Stimulated activated CD8-positive, alpha-beta memory T cell treated with anti-CD3 and anti-CD28 coated beads, Interleukin-15, amount 100 ng/mL, for 1 hour (primary cell): ENCODE data around the gene ETS1.
A peak's percentile ranks its signal among the peaks of the same experiment; 100 is the strongest.

Experiments
- DNase-seq: peaks from one replicate; pipeline ENCODE4 v3.0.0-alpha.2; 2020; ENCODE audit warnings: low read depth

The ETS1 gene

DNA sequence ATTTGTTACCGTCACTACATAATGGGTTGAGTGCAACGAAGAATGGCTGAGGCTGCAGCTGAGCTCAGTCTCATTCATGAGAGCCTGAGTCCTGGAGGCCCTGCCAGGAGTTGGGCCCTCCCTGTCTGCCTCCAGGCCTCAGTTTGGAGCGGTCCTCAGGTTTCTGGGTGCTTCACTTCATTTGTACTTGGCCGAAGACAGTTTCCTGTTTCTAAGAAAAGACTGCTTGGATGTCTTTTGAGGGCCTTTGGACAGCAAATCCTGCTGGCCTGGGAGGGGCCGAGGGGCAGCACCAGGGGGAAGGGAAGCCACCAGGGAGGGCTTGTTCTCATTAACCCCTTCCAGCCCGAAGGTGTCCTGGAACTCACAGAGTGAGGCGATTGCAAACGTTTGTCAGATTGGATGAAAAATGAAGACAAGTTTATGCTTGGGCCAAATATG, 163.1 kb downstream of the ETS1 start:
- DNase-seq = no peak

DNA sequence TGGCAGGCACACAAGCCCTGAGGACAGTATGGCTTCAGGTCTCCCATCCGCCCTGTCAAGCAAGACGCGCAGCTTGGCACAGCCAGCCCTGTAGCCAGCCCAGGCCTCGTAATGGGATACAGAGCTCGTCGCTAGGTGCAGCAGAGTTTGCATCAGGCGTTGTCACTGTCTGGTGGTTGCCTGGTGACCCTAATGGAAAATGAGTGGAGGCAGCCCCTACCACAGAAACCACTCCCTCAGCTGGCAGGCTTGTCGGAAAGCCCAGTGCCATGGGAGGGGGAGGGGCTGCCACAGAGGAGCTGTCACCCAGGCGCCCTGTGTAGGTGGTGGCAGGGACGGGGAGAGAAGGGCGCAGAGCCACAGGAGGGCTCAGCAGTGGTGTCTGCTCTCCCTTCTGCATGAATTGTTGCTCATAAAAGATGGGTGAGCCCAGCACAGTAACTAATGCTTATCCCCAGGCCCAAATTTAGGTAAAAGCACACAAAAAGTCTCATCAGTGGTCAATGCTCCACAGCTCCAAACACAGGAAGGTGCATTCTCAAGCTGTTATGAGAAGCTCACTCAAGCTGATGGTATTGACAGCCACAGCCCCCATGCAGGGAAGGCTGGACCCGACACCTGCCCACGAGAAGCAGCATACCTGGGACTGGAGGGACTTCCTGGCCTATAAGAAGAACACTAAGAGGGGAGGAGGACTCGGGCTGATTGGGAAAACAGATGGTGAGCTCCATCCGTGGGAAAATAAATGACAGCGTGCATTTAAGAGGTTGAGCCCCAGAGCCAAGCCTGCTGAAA, 164.6 kb downstream of the ETS1 start:
- peak; percentile 72 for DNase-seq

DNA sequence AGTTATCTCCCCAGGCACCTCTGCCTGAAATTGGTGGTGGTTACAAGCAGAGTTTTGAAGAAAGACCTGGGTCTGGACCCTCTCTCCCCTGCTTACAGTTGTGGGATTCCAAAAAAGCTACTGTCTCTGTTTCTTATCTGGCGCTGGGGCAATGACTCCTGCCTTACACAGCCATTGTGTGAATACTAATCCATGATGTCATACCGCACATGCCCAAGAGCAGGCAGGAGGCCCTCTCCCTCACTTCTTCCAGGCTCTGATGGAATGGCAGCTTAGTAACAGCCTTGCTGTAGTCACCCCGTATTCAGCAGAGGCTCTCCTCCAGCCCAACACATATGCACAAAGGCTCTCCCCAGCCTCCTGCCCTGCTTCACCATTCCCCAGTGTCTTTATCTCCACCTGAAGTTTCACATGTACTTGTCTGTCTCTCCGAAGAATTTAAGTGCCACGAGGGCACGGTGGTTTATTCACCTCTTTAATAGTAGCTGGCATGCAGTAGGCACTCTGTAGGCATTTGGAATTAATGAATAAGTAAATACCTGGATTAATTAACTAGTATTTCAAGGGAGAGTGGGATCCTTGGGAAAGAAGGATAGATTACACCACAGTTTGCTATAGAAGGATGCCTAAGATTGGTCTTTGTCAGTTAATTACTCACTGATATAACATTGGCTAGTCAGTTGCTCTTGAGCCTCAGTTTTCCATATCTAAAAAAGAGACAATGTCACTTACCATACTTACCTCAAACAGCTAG, 165.6 kb downstream of the ETS1 start:
- no peak for DNase-seq

DNA sequence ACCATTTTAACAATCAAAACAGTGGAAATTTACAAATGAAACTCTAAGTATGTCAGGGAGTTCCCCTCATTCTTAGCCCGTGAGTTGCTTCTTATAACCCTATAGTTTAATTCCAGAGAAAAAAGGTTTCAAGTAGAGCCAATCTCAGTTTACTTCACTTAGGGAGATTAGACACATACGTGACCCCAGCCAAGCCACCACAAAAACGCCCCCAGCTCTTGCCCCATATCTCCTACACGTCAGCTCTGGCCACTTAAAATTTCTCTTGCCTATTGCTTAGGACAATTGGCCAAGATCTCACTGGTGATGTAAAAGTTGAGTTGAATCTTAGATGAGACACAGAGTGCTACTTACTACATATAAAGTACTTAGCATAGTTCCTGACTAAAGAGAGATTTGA, 166.4 kb downstream of the ETS1 start:
- no peak for DNase-seq

DNA sequence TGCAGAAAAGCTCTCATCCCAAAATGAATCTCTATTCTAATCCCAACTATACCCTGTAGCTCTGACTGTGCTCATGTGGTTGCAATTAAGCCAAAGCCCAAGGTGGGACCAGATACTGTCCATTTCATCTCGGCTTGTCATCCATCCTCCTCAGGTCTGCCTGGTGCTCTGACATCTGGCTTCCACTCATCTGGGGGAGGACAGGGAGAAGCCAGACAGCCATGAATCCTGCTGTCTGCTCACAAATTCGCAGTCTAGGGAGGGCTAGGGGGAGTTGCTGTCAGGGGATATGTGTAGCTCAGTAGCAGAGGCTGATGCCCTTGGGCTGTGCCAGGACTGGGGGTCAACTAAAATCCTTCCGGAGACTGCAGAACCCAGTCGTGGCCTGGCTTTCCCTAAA, 167.1 kb downstream of the ETS1 start:
- no peak for DNase-seq

DNA sequence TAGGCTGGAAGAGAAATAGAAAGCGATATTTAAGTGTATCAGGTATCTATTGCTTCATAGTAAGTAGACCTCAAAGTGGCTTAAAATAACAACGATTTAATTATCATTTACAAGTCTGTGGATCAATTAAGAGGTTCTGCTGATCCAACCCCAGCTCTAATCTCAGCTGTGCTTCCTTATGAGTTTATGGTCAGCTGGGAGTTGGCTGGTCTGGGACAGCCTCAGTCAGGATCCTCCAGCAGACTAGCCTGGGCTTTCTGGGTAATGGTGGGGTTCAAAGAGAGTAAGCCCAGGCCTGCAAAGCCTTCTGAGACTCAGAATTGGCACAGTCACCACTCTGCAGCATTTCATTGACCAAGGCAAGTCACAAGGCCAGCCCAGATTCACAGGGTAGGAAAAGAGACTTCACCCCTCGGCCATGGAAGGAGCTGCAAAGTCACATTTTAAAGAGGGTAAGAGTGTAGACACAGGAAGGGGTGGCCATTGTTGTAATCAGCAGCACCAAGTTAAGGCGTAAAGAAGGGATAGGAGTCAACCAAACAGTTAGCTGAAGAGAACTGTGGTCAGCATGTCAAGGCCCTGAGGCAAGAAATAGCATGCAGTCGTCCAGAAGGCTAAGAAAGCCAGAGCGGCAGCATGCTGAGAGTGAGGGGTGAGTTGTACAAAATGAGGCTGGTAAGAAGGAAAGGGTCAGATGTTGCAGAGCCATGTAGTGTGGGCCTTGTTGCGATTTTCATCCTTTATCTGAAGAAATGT, 168.2 kb downstream of the ETS1 start:
- DNase-seq = no peak

DNA sequence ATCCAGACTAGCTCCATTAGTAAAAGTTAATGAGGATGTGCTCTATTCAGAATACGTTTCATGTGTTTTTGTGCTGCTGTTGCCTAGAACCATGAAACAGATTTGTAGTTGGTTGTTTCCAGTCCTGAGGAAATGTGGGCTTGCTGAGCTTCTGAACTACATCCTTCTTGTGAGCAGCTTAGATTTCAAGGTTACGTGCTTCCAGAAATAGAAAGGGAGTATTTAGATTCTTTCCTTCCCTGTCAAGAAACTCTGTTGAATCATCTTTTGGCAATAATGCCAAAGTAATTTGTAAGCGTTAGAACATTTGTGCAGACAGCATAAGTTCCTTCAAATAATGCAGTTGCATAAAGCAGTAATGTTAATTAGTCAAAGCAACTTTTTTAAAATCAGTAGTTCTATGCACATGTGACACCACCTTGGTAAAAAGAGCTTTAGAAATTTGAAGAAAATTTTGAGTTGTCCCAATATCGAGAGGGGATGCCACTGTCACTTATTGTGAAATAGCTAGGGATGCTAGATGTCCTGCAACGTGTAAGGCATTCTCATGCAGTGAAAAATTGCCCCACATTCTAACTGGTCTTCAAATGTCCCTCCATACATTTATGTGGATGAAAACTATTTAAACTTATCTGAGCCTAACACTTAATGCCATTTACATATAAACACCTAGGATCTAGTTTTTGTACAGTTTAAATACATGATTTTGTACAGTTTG, 169.6 kb downstream of the ETS1 start:
- DNase-seq = no peak

DNA sequence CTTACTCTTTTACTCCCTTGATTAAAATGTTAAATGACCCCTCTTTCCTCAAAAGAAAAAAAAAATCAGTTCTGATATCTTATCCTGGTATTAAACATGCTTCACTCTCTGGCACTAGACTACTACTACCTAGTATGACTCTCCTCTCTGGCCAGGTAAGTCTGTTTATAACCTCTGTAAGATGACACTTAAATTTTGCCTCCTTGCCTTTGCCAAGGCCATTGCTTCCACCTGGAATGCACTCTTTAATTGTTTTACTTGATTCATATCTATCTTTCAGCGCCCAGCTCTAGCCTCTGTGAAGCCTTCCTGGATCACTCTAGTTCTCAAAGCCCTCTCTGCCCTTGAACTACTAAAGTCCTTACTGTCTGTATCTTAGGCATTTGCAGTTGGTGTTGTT, 170.4 kb downstream of the ETS1 start:
- no peak for DNase-seq

DNA sequence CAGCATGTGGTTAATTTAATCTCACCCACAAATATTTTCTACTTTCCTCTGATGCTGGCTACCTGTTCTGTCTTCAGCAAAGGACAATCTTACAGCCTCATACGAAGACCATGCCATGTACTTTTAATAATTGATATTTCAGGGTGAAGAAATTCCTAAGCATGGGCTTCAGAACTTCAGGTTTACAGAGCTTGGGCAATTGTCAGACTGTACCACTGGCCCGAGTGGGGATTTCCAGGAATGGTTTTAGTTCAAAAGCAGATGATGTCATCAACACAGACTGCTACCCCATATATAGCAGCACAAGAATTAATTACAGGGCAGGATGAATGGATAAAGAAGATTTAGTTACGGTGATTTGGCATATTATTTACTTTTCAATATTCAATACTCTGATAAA, 171.8 kb downstream of the ETS1 start:
- no peak for DNase-seq

DNA sequence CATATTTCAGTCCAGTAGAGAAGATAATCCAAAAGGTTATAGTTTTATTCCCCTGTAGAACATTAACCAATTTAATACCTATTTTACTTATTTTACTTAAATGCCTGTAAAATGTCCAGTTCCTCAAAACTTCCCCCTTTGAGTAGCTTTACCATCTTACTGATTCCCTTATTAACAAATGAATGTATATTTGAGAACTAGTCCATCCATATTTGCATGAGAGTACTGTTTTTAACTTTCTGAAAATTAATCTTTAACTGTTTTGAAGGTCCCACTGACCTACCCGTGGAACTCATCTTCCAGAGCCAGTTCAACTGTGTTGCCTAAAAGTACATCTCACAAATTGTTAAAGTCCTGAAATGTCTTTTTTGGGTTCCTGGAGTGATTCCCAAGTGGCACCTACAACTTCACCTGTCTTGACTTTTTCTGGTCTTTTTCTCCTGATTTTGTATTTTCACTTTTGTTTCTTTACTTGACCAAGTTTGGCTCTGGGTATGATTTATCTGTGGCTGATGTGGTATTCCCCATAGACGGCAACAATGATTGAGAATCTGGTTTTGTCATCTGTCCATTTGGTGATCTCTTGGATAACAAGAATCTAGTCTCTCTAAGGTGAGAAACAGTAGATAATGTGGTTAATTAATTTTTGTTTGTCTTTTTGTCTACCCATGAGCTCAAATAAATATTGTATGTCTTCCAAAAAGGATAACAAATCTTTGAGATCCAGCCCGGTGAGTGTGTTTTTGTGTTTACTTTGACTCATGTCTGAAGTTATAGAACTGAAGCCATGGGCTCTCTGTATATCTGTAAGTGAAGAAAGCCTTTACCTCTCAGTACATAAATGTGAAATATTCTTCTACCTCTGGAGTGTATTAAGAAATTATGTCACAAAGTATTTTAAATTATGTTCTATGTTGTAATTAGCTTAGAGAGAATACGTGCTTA, 174.2 kb downstream of the ETS1 start:
- DNase-seq = no peak

DNA sequence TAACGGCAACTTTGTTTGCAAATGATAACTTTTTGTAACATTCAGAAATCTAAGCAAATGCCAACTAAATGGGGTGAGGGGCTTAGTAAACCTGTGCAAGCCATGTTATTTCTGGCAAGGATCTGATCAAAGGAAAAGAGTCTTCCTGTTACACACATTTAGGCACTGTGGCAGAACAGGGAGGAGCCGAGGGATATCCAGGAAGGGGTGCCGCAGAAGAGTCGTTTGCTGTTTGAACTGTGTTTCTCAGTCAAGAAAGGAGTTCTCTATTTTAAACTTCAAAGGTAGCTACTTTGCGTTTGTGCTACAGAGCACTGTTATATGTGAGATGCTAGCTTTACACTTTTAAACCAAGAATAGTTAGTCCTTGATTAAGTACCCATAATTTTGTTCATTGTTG, 175.5 kb downstream of the ETS1 start:
- no peak for DNase-seq

DNA sequence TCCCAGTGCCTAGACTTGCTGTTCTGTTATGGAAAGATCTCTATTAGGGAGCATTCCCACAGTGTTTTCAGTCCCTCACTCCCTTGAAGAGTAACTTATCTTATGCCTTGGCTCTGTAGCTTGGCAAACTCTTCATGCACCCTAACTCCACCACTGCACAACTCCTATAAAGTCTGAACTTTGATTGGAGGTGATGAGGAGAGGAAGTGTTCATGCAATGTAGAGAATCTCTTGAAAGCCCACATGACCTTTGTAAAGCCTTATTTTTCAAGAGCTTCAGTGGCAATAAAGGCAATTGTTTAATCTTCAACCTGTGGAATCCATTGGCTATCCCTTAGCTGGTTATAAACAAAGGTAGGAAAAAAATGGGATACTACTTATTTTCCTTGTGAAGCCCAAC, 176.2 kb downstream of the ETS1 start:
- no peak for DNase-seq

DNA sequence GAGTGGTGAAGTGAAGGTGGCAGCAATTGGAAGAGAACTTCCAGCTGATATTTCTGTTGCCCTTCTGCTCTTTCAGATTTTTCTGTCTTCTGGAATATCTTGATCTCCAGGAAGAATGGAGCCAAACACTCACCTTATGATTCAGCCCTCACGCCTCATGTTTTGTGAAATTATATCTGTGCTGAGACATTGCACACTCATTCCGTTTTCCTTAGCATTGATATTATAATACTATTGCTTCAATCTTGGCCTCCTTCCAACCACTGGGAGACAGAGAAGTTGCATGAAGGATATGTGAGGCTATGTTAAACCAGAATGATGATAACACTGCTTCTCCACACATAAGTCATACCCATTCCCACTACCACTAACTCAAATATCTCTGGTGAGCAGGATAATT, 177.9 kb downstream of the ETS1 start:
- no peak for DNase-seq
